ENCODE data around the gene DEFB132. TPM values are rescaled to one million over a fixed set of nuclear protein-coding genes. Genes with fewer than 3 reads are reported as not detected.

DEFB132 gene
- total and polyA plus RNA-seq, 2 donors (not counting 1 experiment from before 2014, with no cell fraction given) = not detected

- no peak overlapping the region for H2AFZ ChIP-seq (ENCODE audit: low read length)
- no peaks in the 10 kb centered on the region for H3K4me1 ChIP-seq (ENCODE audit: control insufficient read depth, extremely low read depth, insufficient read depth, low read length)
- H3K27me3 ChIP-seq (ENCODE audit: control insufficient read depth, insufficient read depth, low read length) = no peaks in the 10 kb centered on the region
- H3K9ac ChIP-seq (ENCODE audit: insufficient read depth, low read length) = no peak overlapping the region
- no peaks in the 10 kb centered on the region for H3K9me3 ChIP-seq (ENCODE audit: control insufficient read depth, insufficient read depth, low read depth, low read length)
- no peaks in the 10 kb centered on the region for H3K36me3 ChIP-seq (ENCODE audit: control insufficient read depth, insufficient read depth, low read length)
- no peaks in the 10 kb centered on the region for H3K79me2 ChIP-seq (ENCODE audit: control insufficient read depth, insufficient read depth, low read length)
- no peak overlapping the region for H3K4me2 ChIP-seq (ENCODE audit: extremely low read depth, insufficient read depth, low read length)
- TF ChIP-seq EZH2 (IDR thresholded peaks at IDR 0.05; ENCODE audit: low read length, missing control alignments) (no peak), CTCF (conservative IDR thresholded peaks at IDR 0.05 in 1 of 2, IDR thresholded peaks at IDR 0.05 in 1 of 2; ENCODE audit: low read depth in 1 of 2, low read length in 2 of 2) (no peak)
- H3K27ac ChIP-seq (ENCODE audit: insufficient read depth, low read length) = no peak overlapping the region
- no peaks in the 10 kb centered on the region for H4K20me1 ChIP-seq (ENCODE audit: control insufficient read depth, extremely low read depth, insufficient read depth, low read length)
- no peak overlapping the region for H3K4me3 ChIP-seq (replicated peaks in 1 of 4; ENCODE audit: control extremely low read depth in 1 of 4, insufficient read depth in 1 of 4, low read depth in 3 of 4, low read length in 4 of 4)
- DNase-seq (ENCODE audit: low read depth in 2 of 2) = no peak
These were observed 840 bp downstream of the DEFB132 start for GRCh38 chr20:258269-258858.

- no peak overlapping the region for H3K9ac ChIP-seq (ENCODE audit: insufficient read depth, low read length)
- no peak overlapping the region for H3K4me3 ChIP-seq (replicated peaks in 1 of 4; ENCODE audit: control extremely low read depth in 1 of 4, insufficient read depth in 1 of 4, low read depth in 3 of 4, low read length in 4 of 4)
- H4K20me1 ChIP-seq (ENCODE audit: control insufficient read depth, extremely low read depth, insufficient read depth, low read length) = no peaks in the 10 kb centered on the region
- no peaks in the 10 kb centered on the region for H3K9me3 ChIP-seq (ENCODE audit: control insufficient read depth, insufficient read depth, low read depth, low read length)
- no peak overlapping the region for H3K4me2 ChIP-seq (ENCODE audit: extremely low read depth, insufficient read depth, low read length)
- no peaks in the 10 kb centered on the region for H3K36me3 ChIP-seq (ENCODE audit: control insufficient read depth, insufficient read depth, low read length)
- peak; percentile 19 to 26 for DNase-seq (ENCODE audit: low read depth in 2 of 2)
- H3K4me1 ChIP-seq (ENCODE audit: control insufficient read depth, extremely low read depth, insufficient read depth, low read length) = no peaks in the 10 kb centered on the region
- H3K79me2 ChIP-seq (ENCODE audit: control insufficient read depth, insufficient read depth, low read length) = no peaks in the 10 kb centered on the region
- H3K27me3 ChIP-seq (ENCODE audit: control insufficient read depth, insufficient read depth, low read length) = no peaks in the 10 kb centered on the region
- H3K27ac ChIP-seq (ENCODE audit: insufficient read depth, low read length) = no peak overlapping the region
- peak in 1 of 2 donors; percentile 29 for TF ChIP-seq CTCF (conservative IDR thresholded peaks at IDR 0.05 in 1 of 2, IDR thresholded peaks at IDR 0.05 in 1 of 2; ENCODE audit: low read depth in 1 of 2, low read length in 2 of 2)
- no peak for TF ChIP-seq EZH2 (IDR thresholded peaks at IDR 0.05; ENCODE audit: low read length, missing control alignments)
- H2AFZ ChIP-seq (ENCODE audit: low read length) = no peak overlapping the region
These were observed 1.4 kb downstream of the DEFB132 start for GRCh38 chr20:258963-259362.

- no peak overlapping the region for H3K4me3 ChIP-seq (replicated peaks in 1 of 4; ENCODE audit: control extremely low read depth in 1 of 4, insufficient read depth in 1 of 4, low read depth in 3 of 4, low read length in 4 of 4)
- no peak overlapping the region for H3K4me2 ChIP-seq (ENCODE audit: extremely low read depth, insufficient read depth, low read length)
- no peak for DNase-seq (ENCODE audit: low read depth in 2 of 2)
- H3K79me2 ChIP-seq (ENCODE audit: control insufficient read depth, insufficient read depth, low read length) = no peaks in the 10 kb centered on the region
- TF ChIP-seq CTCF (conservative IDR thresholded peaks at IDR 0.05 in 1 of 2, IDR thresholded peaks at IDR 0.05 in 1 of 2; ENCODE audit: low read depth in 1 of 2, low read length in 2 of 2) = no peak
- no peak for TF ChIP-seq EZH2 (IDR thresholded peaks at IDR 0.05; ENCODE audit: low read length, missing control alignments)
- no peak overlapping the region for H2AFZ ChIP-seq (ENCODE audit: low read length)
- no peak overlapping the region for H3K9ac ChIP-seq (ENCODE audit: insufficient read depth, low read length)
- no peak overlapping the region for H3K27ac ChIP-seq (ENCODE audit: insufficient read depth, low read length)
- H3K9me3 ChIP-seq (ENCODE audit: control insufficient read depth, insufficient read depth, low read depth, low read length) = no peaks in the 10 kb centered on the region
- H3K4me1 ChIP-seq (ENCODE audit: control insufficient read depth, extremely low read depth, insufficient read depth, low read length) = no peaks in the 10 kb centered on the region
- H4K20me1 ChIP-seq (ENCODE audit: control insufficient read depth, extremely low read depth, insufficient read depth, low read length) = no peaks in the 10 kb centered on the region
- no peaks in the 10 kb centered on the region for H3K36me3 ChIP-seq (ENCODE audit: control insufficient read depth, insufficient read depth, low read length)
- no peaks in the 10 kb centered on the region for H3K27me3 ChIP-seq (ENCODE audit: control insufficient read depth, insufficient read depth, low read length)
These were observed 2.5 kb downstream of the DEFB132 start for GRCh38 chr20:259981-260380.

Measured in fibroblast of lung (primary cell).